Mesothelial cell of epicardium (in vitro differentiated cells): Measurements from ENCODE around the gene OOSP3. TPM values are rescaled to one million over a fixed set of nuclear protein-coding genes. Genes with fewer than 3 reads are reported as not detected.

Experiments used
- DNase-seq, 2 experiments: peaks; one replicate each; pipeline ENCODE4 v3.0.0; 2021; ENCODE audit warnings: low spot score in 2 of 2; ENCODE audit not compliant: unreplicated experiment in 2 of 2
- H3K27ac Mint-ChIP-seq: 2 replicates; pipeline ENCODE4 v1.8.0; 2021; ENCODE audit warnings: mixed read lengths
- H3K27me3 Mint-ChIP-seq: 2 replicates; pipeline ENCODE4 v1.8.0; 2021; ENCODE audit warnings: low read depth, mixed read lengths
- H3K36me3 Mint-ChIP-seq: 2 replicates; pipeline ENCODE4 v1.8.0; 2021; ENCODE audit warnings: mixed read lengths
- H3K4me1 Mint-ChIP-seq: 2 replicates; pipeline ENCODE4 v1.8.0; 2021; ENCODE audit warnings: mixed read lengths
- H3K4me3 Mint-ChIP-seq: 2 replicates; pipeline ENCODE4 v1.8.0; 2021; ENCODE audit warnings: mild to moderate bottlenecking, moderate library complexity, mixed read lengths
- H3K9me3 Mint-ChIP-seq: 2 replicates; pipeline ENCODE4 v1.8.0; 2021; ENCODE audit warnings: mixed read lengths
- total RNA-seq: library from RNA; stranded (reverse); gene quantifications from 3 replicates; pipeline ENCODE4 v1.2.1, GENCODE V29; 2021
- TF ChIP-seq, protein P1 (sequence below): fragments of 200-600 bp; sonication (generic); IDR thresholded peaks from one replicate; pipeline ENCODE4 v1.5.0; 2021; ENCODE audit warnings: antibody characterized with exemption; ENCODE audit not compliant: unreplicated experiment

The OOSP3 gene
- total RNA-seq, 1 donor from 2014 or later, result not detected

- H3K27ac Mint-ChIP-seq, result no peak within 1 kb of the TSS
- no peaks in the 10 kb centered on the region for H3K27me3 Mint-ChIP-seq
- no peaks in the 10 kb centered on the region for H3K4me1 Mint-ChIP-seq
- TF ChIP-seq, protein P1, sequence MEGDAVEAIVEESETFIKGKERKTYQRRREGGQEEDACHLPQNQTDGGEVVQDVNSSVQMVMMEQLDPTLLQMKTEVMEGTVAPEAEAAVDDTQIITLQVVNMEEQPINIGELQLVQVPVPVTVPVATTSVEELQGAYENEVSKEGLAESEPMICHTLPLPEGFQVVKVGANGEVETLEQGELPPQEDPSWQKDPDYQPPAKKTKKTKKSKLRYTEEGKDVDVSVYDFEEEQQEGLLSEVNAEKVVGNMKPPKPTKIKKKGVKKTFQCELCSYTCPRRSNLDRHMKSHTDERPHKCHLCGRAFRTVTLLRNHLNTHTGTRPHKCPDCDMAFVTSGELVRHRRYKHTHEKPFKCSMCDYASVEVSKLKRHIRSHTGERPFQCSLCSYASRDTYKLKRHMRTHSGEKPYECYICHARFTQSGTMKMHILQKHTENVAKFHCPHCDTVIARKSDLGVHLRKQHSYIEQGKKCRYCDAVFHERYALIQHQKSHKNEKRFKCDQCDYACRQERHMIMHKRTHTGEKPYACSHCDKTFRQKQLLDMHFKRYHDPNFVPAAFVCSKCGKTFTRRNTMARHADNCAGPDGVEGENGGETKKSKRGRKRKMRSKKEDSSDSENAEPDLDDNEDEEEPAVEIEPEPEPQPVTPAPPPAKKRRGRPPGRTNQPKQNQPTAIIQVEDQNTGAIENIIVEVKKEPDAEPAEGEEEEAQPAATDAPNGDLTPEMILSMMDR, result no peak
- no peaks in the 10 kb centered on the region for H3K36me3 Mint-ChIP-seq
- DNase-seq, result no peak
- peaks cover 23% of the 10 kb centered on the region for H3K9me3 Mint-ChIP-seq
- H3K4me3 Mint-ChIP-seq, result no peak within 1 kb of the TSS
Observed at GRCh38 chr11:59866397-59866796, 12.2 kb upstream of the OOSP3 start, which contains the start of gene TCN1. TCN1 (minus strand) TSS chr11:59866487; CDS start chr11:59866470, 17 bp downstream.

- Mint-ChIP-seq H3K27me3 (no peaks in the 10 kb centered on the region), H3K4me1 (no peaks in the 10 kb centered on the region)
Observed at GRCh38 chr11:59866836-59867235, 11.7 kb upstream of the OOSP3 start.

DNA sequence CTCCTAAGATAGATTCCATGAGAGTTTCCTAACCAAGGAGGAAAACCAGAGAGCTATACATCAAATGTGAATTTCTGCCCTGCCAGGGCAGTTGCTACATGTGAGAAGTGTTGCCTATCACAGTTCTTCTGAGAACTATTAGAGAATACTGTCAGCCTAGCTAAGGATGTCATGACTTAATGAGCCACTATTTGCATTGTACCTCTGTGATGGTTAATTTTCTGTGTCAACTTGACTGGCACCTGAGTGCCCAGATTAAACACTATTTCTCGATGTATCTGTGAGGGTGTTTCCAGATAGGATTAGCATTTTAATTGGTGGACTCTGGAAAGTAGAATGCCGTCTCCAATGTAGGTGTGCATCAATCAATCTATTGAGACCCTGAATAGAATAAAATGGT, 10.6 kb upstream of the OOSP3 start:
- Mint-ChIP-seq H3K27ac (no peak overlapping the region), H3K9me3 (peaks cover 28% of the 10 kb centered on the region), H3K36me3 (no peaks in the 10 kb centered on the region), H3K4me3 (no peak overlapping the region), H3K27me3 (no peaks in the 10 kb centered on the region), H3K4me1 (no peaks in the 10 kb centered on the region)
- TF ChIP-seq, protein P1, result no peak
- DNase-seq, result no peak

More at GRCh38 chr11:59866836-59867235, 11.7 kb upstream of the OOSP3 start:
- TF ChIP-seq, protein P1, result no peak
- Mint-ChIP-seq H3K27ac (no peak overlapping the region), H3K9me3 (peaks cover 27% of the 10 kb centered on the region), H3K36me3 (no peaks in the 10 kb centered on the region), H3K4me3 (no peak overlapping the region)
- DNase-seq, result no peak

DNA sequence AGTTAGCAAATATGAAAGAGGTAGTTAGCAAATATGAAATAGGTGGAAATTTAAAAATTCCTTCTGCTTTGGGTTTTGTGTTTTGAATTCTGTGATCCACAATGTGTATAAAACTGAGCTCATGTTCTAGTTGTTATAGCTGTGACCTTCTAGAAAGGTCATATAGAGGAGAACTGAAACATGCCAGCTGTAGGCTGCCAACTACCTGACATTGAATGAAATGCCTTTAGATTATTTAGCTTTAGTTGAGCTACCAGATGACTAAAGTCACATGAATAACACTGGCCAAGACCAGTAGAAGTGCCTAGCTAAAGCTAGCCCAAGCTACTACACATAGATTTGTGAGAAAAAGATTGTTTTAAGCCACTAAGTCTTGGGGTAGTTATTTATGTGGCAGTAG, 6.5 kb upstream of the OOSP3 start:
- H3K9me3 Mint-ChIP-seq, result peaks cover 27% of the 10 kb centered on the region
- H3K27ac Mint-ChIP-seq, result no peak overlapping the region
- no peaks in the 10 kb centered on the region for H3K4me1 Mint-ChIP-seq
- no peak overlapping the region for H3K4me3 Mint-ChIP-seq
- no peak for DNase-seq
- no peaks in the 10 kb centered on the region for H3K27me3 Mint-ChIP-seq
- TF ChIP-seq, protein P1, result no peak
- no peaks in the 10 kb centered on the region for H3K36me3 Mint-ChIP-seq

DNA sequence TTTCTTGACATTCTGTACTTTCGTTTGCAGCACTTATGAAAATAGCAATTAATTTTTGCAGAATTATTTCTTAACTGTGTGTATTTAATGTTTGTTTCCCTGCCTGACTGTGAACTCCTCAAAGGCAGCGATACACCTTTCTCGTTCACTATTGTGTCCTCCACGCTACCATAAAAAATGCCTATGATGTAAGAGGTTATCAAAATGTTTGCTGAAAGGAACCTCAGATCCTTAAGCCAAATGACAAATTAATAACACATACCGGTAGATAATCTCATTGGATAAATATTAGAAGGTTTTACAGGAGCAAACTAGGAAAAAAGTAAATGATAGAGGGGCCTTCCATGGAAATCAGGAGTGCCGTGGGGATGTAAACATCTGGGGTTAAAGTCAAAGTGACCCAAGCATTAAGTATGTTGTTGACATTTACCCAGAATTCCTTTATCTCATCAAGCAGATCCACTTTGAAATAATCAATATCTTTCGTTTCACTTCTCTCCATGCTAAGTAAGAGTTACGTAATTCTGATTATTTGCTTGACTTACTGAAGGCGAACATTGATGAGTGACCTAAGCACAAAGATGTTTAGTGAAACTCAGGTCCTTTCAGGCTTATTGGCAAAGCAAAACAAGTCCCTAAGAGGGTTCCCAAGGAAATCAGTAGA, 2.6 kb upstream of the OOSP3 start:
- H3K4me1 Mint-ChIP-seq, result no peaks in the 10 kb centered on the region
- TF ChIP-seq, protein P1, result no peak
- H3K4me3 Mint-ChIP-seq, result no peak overlapping the region
- H3K27me3 Mint-ChIP-seq, result no peaks in the 10 kb centered on the region
- no peaks in the 10 kb centered on the region for H3K36me3 Mint-ChIP-seq
- DNase-seq, result no peak
- H3K27ac Mint-ChIP-seq, result no peak overlapping the region
- H3K9me3 Mint-ChIP-seq, result peaks cover 8% of the 10 kb centered on the region
